Liver (tissue), 3 donors: ENCODE data around the gene DNMT3A.

ENCODE experiments used
- EGR1 ChIP-seq, 2 donors: IDR thresholded peaks; 2 replicates each; pipeline ENCODE4 v1.6.1; 2016 to 2018; ENCODE audit warnings: antibody characterized with exemption in 2 of 2, low read depth in 2 of 2
- SP1 ChIP-seq: IDR thresholded peaks from 2 replicates; pipeline ENCODE4 v1.6.1; 2018; ENCODE audit warnings: antibody characterized with exemption, mild to moderate bottlenecking
- TF ChIP-seq, protein P1 (sequence below): fragments of 150-350 bp; IDR thresholded peaks from 2 replicates; pipeline ENCODE4 v1.5.1; 2017; ENCODE audit warnings: improper control_type of control experiment, low read depth, low read length; ENCODE audit not compliant: missing input control
- TF ChIP-seq, protein P2 (sequence below): IDR thresholded peaks from 2 replicates; pipeline ENCODE4 v1.6.1; 2016; ENCODE audit warnings: antibody characterized with exemption
- TF ChIP-seq, protein P3 (sequence below): IDR thresholded peaks from 2 replicates; pipeline ENCODE4 v1.6.1; 2016; ENCODE audit warnings: antibody characterized with exemption, mild to moderate bottlenecking
- TF ChIP-seq, protein P4 (sequence below): IDR thresholded peaks from 2 replicates; pipeline ENCODE4 v1.6.1; 2016; ENCODE audit warnings: antibody characterized with exemption
- donor health status: healthy.
- donor health status: healthy.

DNA sequence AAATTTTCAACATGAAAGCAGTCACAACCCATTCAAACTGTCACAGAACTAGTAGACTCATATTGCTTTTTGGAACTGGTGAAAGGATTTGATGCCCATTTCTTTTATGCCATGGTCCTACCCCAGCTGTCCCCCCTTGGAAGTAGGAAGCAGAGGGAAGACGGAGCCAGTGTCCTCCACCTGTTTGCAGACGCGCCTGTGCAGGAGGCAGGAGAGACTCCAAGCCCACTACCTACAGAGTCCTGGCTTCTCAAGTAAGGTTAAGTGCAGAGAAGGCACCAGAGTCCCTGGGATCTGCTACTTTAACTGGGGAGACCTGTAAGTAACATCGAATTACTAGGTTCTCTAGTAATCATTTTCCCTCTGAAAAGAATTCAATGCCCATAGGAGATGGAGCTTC, 32.7 kb upstream of the DNMT3A start:
- TF ChIP-seq, protein P1, sequence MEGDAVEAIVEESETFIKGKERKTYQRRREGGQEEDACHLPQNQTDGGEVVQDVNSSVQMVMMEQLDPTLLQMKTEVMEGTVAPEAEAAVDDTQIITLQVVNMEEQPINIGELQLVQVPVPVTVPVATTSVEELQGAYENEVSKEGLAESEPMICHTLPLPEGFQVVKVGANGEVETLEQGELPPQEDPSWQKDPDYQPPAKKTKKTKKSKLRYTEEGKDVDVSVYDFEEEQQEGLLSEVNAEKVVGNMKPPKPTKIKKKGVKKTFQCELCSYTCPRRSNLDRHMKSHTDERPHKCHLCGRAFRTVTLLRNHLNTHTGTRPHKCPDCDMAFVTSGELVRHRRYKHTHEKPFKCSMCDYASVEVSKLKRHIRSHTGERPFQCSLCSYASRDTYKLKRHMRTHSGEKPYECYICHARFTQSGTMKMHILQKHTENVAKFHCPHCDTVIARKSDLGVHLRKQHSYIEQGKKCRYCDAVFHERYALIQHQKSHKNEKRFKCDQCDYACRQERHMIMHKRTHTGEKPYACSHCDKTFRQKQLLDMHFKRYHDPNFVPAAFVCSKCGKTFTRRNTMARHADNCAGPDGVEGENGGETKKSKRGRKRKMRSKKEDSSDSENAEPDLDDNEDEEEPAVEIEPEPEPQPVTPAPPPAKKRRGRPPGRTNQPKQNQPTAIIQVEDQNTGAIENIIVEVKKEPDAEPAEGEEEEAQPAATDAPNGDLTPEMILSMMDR = no peak
- TF ChIP-seq EGR1 (IDR thresholded peaks at IDR 0.05; ENCODE audit: low read depth in 2 of 2) (no peak), SP1 (no peak)
- TF ChIP-seq, protein P2, sequence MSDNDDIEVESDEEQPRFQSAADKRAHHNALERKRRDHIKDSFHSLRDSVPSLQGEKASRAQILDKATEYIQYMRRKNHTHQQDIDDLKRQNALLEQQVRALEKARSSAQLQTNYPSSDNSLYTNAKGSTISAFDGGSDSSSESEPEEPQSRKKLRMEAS = no peak
- TF ChIP-seq, protein P3, sequence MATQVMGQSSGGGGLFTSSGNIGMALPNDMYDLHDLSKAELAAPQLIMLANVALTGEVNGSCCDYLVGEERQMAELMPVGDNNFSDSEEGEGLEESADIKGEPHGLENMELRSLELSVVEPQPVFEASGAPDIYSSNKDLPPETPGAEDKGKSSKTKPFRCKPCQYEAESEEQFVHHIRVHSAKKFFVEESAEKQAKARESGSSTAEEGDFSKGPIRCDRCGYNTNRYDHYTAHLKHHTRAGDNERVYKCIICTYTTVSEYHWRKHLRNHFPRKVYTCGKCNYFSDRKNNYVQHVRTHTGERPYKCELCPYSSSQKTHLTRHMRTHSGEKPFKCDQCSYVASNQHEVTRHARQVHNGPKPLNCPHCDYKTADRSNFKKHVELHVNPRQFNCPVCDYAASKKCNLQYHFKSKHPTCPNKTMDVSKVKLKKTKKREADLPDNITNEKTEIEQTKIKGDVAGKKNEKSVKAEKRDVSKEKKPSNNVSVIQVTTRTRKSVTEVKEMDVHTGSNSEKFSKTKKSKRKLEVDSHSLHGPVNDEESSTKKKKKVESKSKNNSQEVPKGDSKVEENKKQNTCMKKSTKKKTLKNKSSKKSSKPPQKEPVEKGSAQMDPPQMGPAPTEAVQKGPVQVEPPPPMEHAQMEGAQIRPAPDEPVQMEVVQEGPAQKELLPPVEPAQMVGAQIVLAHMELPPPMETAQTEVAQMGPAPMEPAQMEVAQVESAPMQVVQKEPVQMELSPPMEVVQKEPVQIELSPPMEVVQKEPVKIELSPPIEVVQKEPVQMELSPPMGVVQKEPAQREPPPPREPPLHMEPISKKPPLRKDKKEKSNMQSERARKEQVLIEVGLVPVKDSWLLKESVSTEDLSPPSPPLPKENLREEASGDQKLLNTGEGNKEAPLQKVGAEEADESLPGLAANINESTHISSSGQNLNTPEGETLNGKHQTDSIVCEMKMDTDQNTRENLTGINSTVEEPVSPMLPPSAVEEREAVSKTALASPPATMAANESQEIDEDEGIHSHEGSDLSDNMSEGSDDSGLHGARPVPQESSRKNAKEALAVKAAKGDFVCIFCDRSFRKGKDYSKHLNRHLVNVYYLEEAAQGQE = no peak
- TF ChIP-seq, protein P4, sequence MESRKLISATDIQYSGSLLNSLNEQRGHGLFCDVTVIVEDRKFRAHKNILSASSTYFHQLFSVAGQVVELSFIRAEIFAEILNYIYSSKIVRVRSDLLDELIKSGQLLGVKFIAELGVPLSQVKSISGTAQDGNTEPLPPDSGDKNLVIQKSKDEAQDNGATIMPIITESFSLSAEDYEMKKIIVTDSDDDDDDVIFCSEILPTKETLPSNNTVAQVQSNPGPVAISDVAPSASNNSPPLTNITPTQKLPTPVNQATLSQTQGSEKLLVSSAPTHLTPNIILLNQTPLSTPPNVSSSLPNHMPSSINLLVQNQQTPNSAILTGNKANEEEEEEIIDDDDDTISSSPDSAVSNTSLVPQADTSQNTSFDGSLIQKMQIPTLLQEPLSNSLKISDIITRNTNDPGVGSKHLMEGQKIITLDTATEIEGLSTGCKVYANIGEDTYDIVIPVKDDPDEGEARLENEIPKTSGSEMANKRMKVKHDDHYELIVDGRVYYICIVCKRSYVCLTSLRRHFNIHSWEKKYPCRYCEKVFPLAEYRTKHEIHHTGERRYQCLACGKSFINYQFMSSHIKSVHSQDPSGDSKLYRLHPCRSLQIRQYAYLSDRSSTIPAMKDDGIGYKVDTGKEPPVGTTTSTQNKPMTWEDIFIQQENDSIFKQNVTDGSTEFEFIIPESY = no peak
